H1 (cell line): Measurements from ENCODE around the gene HELZ2. TPM values are rescaled to one million over a fixed set of nuclear protein-coding genes. Genes with fewer than 3 reads are reported as not detected.

Experiments used
- BACH1 ChIP-seq: IDR thresholded peaks from 2 replicates; pipeline ENCODE4 v1.6.1; 2012; ENCODE audit warnings: low read length, improper control_type of control experiment
- CEBPB ChIP-seq: IDR thresholded peaks from 2 replicates; pipeline ENCODE4 v1.6.1; 2012; ENCODE audit warnings: low read depth, low read length
- CTCF ChIP-seq, 3 experiments: IDR thresholded peaks; 1 replicate in 2 of 3; 2 replicates in 1 of 3; pipeline versions ENCODE4 v1.5.1 to v1.6.1; 2011; ENCODE audit warnings: low read length in 3 of 3, mild to moderate bottlenecking in 3 of 3, inconsistent platforms in 2 of 3, low read depth in 1 of 3, moderate library complexity in 1 of 3; ENCODE audit not compliant: insufficient read depth in 1 of 3; ENCODE audit errors: control extremely low read depth in 1 of 3
- PHF8 ChIP-seq: fragments of 200-600 bp; sonication (generic); conservative IDR thresholded peaks from 2 replicates; pipeline ENCODE4 v1.7.1; 2012; ENCODE audit warnings: low read depth, mild to moderate bottlenecking, inconsistent platforms, low read length, moderate library complexity
- SIN3A ChIP-seq, 2 experiments: IDR thresholded peaks in 1 of 2; conservative IDR thresholded peaks in 1 of 2; 2 replicates each; pipeline ENCODE4 v1.6.1; 2011 to 2012; ENCODE audit warnings: low read length in 2 of 2, improper control_type of control experiment in 1 of 2, low read depth in 1 of 2, mild to moderate bottlenecking in 1 of 2
- YY1 ChIP-seq: IDR thresholded peaks from 2 replicates; pipeline ENCODE4 v1.6.1; 2011; ENCODE audit warnings: low read depth, mild to moderate bottlenecking, low read length
- polyA plus RNA-seq, 7 experiments: library from polyadenylated mRNA; depleted of rRNA in 3 of 7; stranded (reverse) in 5 of 7; unstranded in 2 of 7; fragments of >200 nt in 5 of 7; fragments of 200-250 nt in 2 of 7; gene quantifications; 1 replicate in 5 of 7; 2 replicates in 1 of 7; 4 replicates in 1 of 7; pipeline versions ENCODE4 v1.2.1 to v1.2.3, GENCODE V29; 2011 to 2013; ENCODE audit warnings: missing spikeins in 2 of 7, mixed read lengths in 2 of 7
- total RNA-seq: library from RNA; stranded (reverse); fragmentation: NEBNext Ultra II Directional; extraction: Animal tissue kit (Norgen Biotek cat#: 25700); gene quantifications from 2 replicates; pipeline ENCODE4 v1.2.1, GENCODE V29; 2021

The HELZ2 gene
- total and polyA plus RNA-seq, 2 of the 8 experiments (the other 6 are each of a cell fraction or from before 2014, with no cell fraction given): 7.9 to 17.5 TPM

- TF ChIP-seq SIN3A (conservative IDR thresholded peaks at IDR 0.05 in 1 of 2, IDR thresholded peaks at IDR 0.05 in 1 of 2; ENCODE audit: low read depth in 1 of 2, low read length in 2 of 2) (peak; percentile 22 to 59; a peak in 1 of 4 replicates), CEBPB (no peak), YY1 (peak; percentile 82), CTCF (IDR thresholded peaks at IDR 0.05; ENCODE audit: control extremely low read depth in 1 of 3, insufficient read depth in 1 of 3, low read depth in 1 of 3, low read length in 3 of 3) (peak; percentile 92 to 95 (median 92)), PHF8 (no peak), BACH1 (0 out of 2 replicates have a peak, but pooled peaks have one; percentile 28)
Measured at GRCh38 chr20:63537525-63538203, 36.4 kb downstream of the HELZ2 start (continued).
